ENCODE measurements around the gene CACNA2D2. TPM values are rescaled to one million over a fixed set of nuclear protein-coding genes. Genes with fewer than 3 reads are reported as not detected.
A peak's percentile ranks its signal among the peaks of the same experiment; 100 is the strongest.

CACNA2D2 gene
- total RNA-seq, 1 experiment from 2014 or later: not detected

DNA sequence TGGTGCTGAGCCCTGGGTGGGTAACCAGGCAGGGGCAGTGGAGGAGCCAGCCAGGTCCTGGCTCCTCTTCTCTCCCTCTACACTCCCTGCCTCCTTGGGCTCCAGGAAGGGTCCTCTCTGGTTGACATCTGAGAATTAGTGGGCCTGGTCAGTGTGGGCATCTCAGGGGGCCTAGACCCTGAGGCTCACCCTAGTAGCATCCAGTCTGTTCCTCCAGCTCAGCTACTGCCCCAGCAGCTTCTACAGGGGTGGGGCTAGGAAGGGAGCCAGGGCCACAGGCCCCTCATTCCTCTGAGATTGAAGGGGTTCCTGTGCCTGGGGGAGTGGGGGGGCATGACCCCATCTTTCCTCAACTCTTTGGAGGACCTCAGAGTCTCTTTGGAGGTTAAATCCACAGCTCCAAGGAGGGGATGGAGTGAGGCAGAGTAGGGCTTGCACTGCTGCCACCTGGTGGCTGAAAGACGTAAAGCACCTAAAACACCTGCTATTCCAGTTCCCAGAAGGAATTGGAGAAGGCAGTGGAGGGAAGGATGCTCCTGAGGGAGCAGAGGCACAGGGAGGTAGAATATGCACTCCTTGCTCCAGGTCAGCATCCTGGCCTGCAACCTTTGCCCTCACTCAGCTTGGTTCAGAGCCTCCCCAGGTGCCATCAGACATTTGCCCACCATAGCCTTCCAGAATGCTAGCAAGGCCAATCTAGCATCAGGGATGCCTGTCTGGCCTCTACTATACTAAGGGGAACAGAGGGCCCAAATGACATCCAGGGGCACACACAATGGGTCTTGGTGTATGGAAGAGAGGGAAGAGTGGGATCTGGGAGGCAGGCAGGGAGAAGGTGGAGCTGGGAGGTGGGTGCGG lies 39.0 kb upstream of the CACNA2D2 start:
- Histone ChIP-seq H3K9me2 (replicated peaks; ENCODE audit: insufficient read depth, low read length) (no peaks in the 10 kb centered on the region), H3K4me3 (ENCODE audit: low read length) (no peak overlapping the region), H3K9ac (ENCODE audit: low read length) (no peak overlapping the region), H3K36me3 (ENCODE audit: insufficient read depth, low read length) (no peaks in the 10 kb centered on the region), H4K20me1 (ENCODE audit: insufficient read depth, low read depth, low read length) (no peaks in the 10 kb centered on the region), H3K27me3 (ENCODE audit: low read length) (no peaks in the 10 kb centered on the region), H3K79me2 (ENCODE audit: low read length) (no peaks in the 10 kb centered on the region), H3K4me1 (ENCODE audit: low read length) (no peaks in the 10 kb centered on the region), H3K27ac (ENCODE audit: low read length) (no peak overlapping the region), H2AFZ (ENCODE audit: low read length) (no peak overlapping the region), H3K9me3 (ENCODE audit: low read length) (no peaks in the 10 kb centered on the region), H3K4me2 (ENCODE audit: low read depth, low read length, poor library complexity, severe bottlenecking) (no peak overlapping the region)
- DNase-seq: peak; percentile 80

GRCh38 chr3:50539356-50540286 lies 36.2 kb upstream of the CACNA2D2 start:
- H3K9ac ChIP-seq (ENCODE audit: low read length): no peak overlapping the region
- H3K27me3 ChIP-seq (ENCODE audit: low read length): no peaks in the 10 kb centered on the region
- no peaks in the 10 kb centered on the region for H3K4me1 ChIP-seq (ENCODE audit: low read length)
- H3K36me3 ChIP-seq (ENCODE audit: insufficient read depth, low read length): no peaks in the 10 kb centered on the region
- H3K9me3 ChIP-seq (ENCODE audit: low read length): no peaks in the 10 kb centered on the region
- H3K79me2 ChIP-seq (ENCODE audit: low read length): no peaks in the 10 kb centered on the region
- H3K9me2 ChIP-seq (replicated peaks; ENCODE audit: insufficient read depth, low read length): no peaks in the 10 kb centered on the region
- H3K4me3 ChIP-seq (ENCODE audit: low read length): no peak overlapping the region
- DNase-seq: no peak
- no peaks in the 10 kb centered on the region for H4K20me1 ChIP-seq (ENCODE audit: insufficient read depth, low read depth, low read length)
- H3K4me2 ChIP-seq (ENCODE audit: low read depth, low read length, poor library complexity, severe bottlenecking): no peak overlapping the region
- no peak overlapping the region for H2AFZ ChIP-seq (ENCODE audit: low read length)
- H3K27ac ChIP-seq (ENCODE audit: low read length): no peak overlapping the region

DNA sequence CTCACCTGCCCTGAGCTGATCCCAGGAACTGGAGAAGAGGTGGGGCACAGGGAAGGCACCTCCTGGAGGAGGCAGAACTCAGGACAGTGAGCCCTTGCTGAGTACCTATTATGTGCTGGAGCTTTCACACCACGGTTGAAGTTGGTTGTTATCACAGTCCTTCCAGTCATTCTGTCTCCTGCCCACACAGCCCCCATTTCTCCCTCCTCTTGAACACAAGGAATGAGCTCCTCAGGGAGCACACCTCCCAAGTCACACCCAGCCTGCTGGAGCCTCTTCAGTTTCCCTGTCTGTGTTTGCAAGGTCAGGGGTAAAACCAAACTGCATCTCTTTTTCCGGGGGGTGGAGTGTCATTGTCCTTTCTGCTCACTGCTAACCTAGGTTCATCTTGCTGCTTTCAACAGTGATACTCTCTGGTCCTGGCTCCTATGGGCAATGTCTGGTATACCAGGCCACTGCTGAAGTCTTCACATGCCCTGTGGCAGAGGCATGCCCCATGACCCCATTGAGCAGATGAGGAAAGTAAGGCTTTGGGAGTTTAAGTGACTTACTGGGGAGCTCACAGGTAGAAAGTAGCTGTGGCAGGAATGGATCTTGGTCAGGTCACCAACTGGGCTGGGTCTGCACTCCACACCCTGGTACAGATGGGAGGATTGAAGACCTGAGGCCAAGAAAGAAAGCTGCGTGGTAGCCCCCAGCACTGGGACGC lies 34.1 kb upstream of the CACNA2D2 start:
- Histone ChIP-seq H3K4me1 (ENCODE audit: low read length) (no peaks in the 10 kb centered on the region), H3K27ac (ENCODE audit: low read length) (no peak overlapping the region), H3K79me2 (ENCODE audit: low read length) (no peaks in the 10 kb centered on the region), H3K9ac (ENCODE audit: low read length) (no peak overlapping the region), H3K27me3 (ENCODE audit: low read length) (no peaks in the 10 kb centered on the region), H3K4me3 (ENCODE audit: low read length) (no peak overlapping the region), H2AFZ (ENCODE audit: low read length) (no peak overlapping the region), H4K20me1 (ENCODE audit: insufficient read depth, low read depth, low read length) (no peaks in the 10 kb centered on the region), H3K9me2 (replicated peaks; ENCODE audit: insufficient read depth, low read length) (no peaks in the 10 kb centered on the region), H3K36me3 (ENCODE audit: insufficient read depth, low read length) (no peaks in the 10 kb centered on the region), H3K4me2 (ENCODE audit: low read depth, low read length, poor library complexity, severe bottlenecking) (no peak overlapping the region), H3K9me3 (ENCODE audit: low read length) (no peaks in the 10 kb centered on the region)
- no peak for DNase-seq

DNA sequence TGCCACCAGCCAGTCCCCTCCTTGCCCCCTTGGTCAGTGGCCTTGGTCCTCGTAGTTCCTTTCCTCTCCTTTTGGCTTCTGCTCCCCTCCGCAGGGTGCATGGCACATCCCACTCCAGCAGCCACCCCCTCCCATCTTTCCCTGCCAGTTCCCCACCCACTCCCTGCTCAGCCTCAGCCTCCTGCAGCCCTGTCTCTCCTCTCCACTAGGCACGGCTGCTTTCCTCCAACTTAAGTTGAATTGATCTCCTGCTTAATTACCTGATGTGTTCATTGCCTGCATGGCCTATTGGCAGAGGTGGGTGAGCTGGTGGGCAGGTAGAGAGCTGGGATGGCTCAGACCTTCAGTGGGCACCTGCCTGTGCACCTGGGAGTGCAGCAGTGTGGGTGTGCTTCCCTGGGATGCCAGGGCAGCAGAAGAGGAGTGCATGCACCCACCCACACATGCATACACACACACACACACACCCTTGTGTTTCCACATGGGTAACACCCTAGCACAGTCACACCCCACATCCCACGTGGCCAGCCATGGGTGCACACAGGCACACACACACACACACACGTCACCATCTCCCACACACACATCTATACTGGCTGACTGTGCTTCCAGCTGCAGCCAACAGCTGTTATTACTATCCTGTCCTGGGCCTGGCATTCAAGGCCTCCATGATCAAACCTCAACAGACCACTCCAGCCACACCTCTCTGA lies 33.2 kb upstream of the CACNA2D2 start:
- Histone ChIP-seq H3K27ac (ENCODE audit: low read length) (no peak overlapping the region), H3K4me2 (ENCODE audit: low read depth, low read length, poor library complexity, severe bottlenecking) (no peak overlapping the region), H3K27me3 (ENCODE audit: low read length) (no peaks in the 10 kb centered on the region), H3K79me2 (ENCODE audit: low read length) (no peaks in the 10 kb centered on the region), H3K4me3 (ENCODE audit: low read length) (no peak overlapping the region), H3K4me1 (ENCODE audit: low read length) (no peaks in the 10 kb centered on the region), H2AFZ (ENCODE audit: low read length) (no peak overlapping the region), H3K9me3 (ENCODE audit: low read length) (no peaks in the 10 kb centered on the region), H3K9ac (ENCODE audit: low read length) (no peak overlapping the region), H4K20me1 (ENCODE audit: insufficient read depth, low read depth, low read length) (no peaks in the 10 kb centered on the region), H3K9me2 (replicated peaks; ENCODE audit: insufficient read depth, low read length) (no peaks in the 10 kb centered on the region), H3K36me3 (ENCODE audit: insufficient read depth, low read length) (no peaks in the 10 kb centered on the region)
- DNase-seq: no peak

GRCh38 chr3:50534681-50535330 lies 31.4 kb upstream of the CACNA2D2 start:
- no peaks in the 10 kb centered on the region for H3K79me2 ChIP-seq (ENCODE audit: low read length)
- no peak overlapping the region for H3K27ac ChIP-seq (ENCODE audit: low read length)
- no peak overlapping the region for H3K9ac ChIP-seq (ENCODE audit: low read length)
- no peaks in the 10 kb centered on the region for H3K36me3 ChIP-seq (ENCODE audit: insufficient read depth, low read length)
- H3K4me1 ChIP-seq (ENCODE audit: low read length): no peaks in the 10 kb centered on the region
- no peaks in the 10 kb centered on the region for H3K27me3 ChIP-seq (ENCODE audit: low read length)
- H4K20me1 ChIP-seq (ENCODE audit: insufficient read depth, low read depth, low read length): no peaks in the 10 kb centered on the region
- no peak overlapping the region for H3K4me3 ChIP-seq (ENCODE audit: low read length)
- no peak overlapping the region for H3K4me2 ChIP-seq (ENCODE audit: low read depth, low read length, poor library complexity, severe bottlenecking)
- no peaks in the 10 kb centered on the region for H3K9me3 ChIP-seq (ENCODE audit: low read length)
- no peaks in the 10 kb centered on the region for H3K9me2 ChIP-seq (replicated peaks; ENCODE audit: insufficient read depth, low read length)
- H2AFZ ChIP-seq (ENCODE audit: low read length): no peak overlapping the region
- DNase-seq: no peak

- H3K4me2 ChIP-seq (ENCODE audit: low read depth, low read length, poor library complexity, severe bottlenecking): no peak overlapping the region
- no peaks in the 10 kb centered on the region for H3K79me2 ChIP-seq (ENCODE audit: low read length)
- H3K9ac ChIP-seq (ENCODE audit: low read length): no peak overlapping the region
- no peaks in the 10 kb centered on the region for H3K9me3 ChIP-seq (ENCODE audit: low read length)
- no peaks in the 10 kb centered on the region for H3K27me3 ChIP-seq (ENCODE audit: low read length)
- no peak overlapping the region for H3K4me3 ChIP-seq (ENCODE audit: low read length)
- no peak overlapping the region for H2AFZ ChIP-seq (ENCODE audit: low read length)
- H3K27ac ChIP-seq (ENCODE audit: low read length): no peak overlapping the region
- H3K9me2 ChIP-seq (replicated peaks; ENCODE audit: insufficient read depth, low read length): no peaks in the 10 kb centered on the region
- H3K4me1 ChIP-seq (ENCODE audit: low read length): no peaks in the 10 kb centered on the region
- H4K20me1 ChIP-seq (ENCODE audit: insufficient read depth, low read depth, low read length): no peaks in the 10 kb centered on the region
- DNase-seq: no peak
- H3K36me3 ChIP-seq (ENCODE audit: insufficient read depth, low read length): no peaks in the 10 kb centered on the region
Observed at GRCh38 chr3:50533807-50534461, 30.5 kb upstream of the CACNA2D2 start.

GRCh38 chr3:50533316-50533715 lies 29.9 kb upstream of the CACNA2D2 start:
- Histone ChIP-seq H3K4me3 (ENCODE audit: low read length) (no peak overlapping the region), H3K27ac (ENCODE audit: low read length) (no peak overlapping the region), H3K4me2 (ENCODE audit: low read depth, low read length, poor library complexity, severe bottlenecking) (no peak overlapping the region), H3K9ac (ENCODE audit: low read length) (no peak overlapping the region), H4K20me1 (ENCODE audit: insufficient read depth, low read depth, low read length) (no peaks in the 10 kb centered on the region), H3K79me2 (ENCODE audit: low read length) (no peaks in the 10 kb centered on the region), H3K36me3 (ENCODE audit: insufficient read depth, low read length) (no peaks in the 10 kb centered on the region), H3K9me2 (replicated peaks; ENCODE audit: insufficient read depth, low read length) (no peaks in the 10 kb centered on the region), H2AFZ (ENCODE audit: low read length) (no peak overlapping the region), H3K4me1 (ENCODE audit: low read length) (no peaks in the 10 kb centered on the region), H3K27me3 (ENCODE audit: low read length) (no peaks in the 10 kb centered on the region), H3K9me3 (ENCODE audit: low read length) (no peaks in the 10 kb centered on the region)
- no peak for DNase-seq

Data from Karpas-422 (cell line).